WTC11 (cell line): ENCODE data around the gene KCNJ6. TPM values are rescaled to one million over a fixed set of nuclear protein-coding genes. Genes with fewer than 3 reads are reported as not detected.
A peak's percentile ranks its signal among the peaks of the same experiment; 100 is the strongest.
"Not testable (repeated sequence)": the region's sequence is repeated elsewhere in the genome, so short reads cannot be mapped to it uniquely, and the experiment has no call there.

Experiments used
- ATAC-seq: fragments of 200-7000 bp; cut with Tn5 transposase; 2 replicates; pipeline ENCODE4 v1.10.0; 2021; ENCODE audit warnings: mild to moderate bottlenecking, moderate library complexity
- CTCF ChIA-PET: fragments of 300-600 bp; sonication (Branson Sonifier 250); formaldehyde crosslinking; loops from one replicate; lab custom pipeline; 2021; ENCODE audit warnings: antibody characterized with exemption; lab: Charles Lee
- POLR2A ChIA-PET: fragments of 350-600 bp; sonication (Branson Sonifier 250); formaldehyde crosslinking; loops from one replicate; lab custom pipeline; 2021; ENCODE audit warnings: antibody characterized with exemption; lab: Charles Lee
- DNase-seq: peaks from one replicate; pipeline ENCODE4 v3.0.0; 2021; ENCODE audit warnings: low spot score
- H3K27ac Mint-ChIP-seq: 2 replicates; pipeline ENCODE4 v1.8.0; 2021; ENCODE audit warnings: mixed read lengths
- H3K27me3 Mint-ChIP-seq: 2 replicates; pipeline ENCODE4 v1.8.0; 2021; ENCODE audit warnings: low read depth, mild to moderate bottlenecking, moderate library complexity, mixed read lengths
- H3K36me3 Mint-ChIP-seq: 2 replicates; pipeline ENCODE4 v1.8.0; 2021; ENCODE audit warnings: mixed read lengths
- H3K4me1 Mint-ChIP-seq: 2 replicates; pipeline ENCODE4 v1.8.0; 2022; ENCODE audit warnings: mixed read lengths
- H3K4me3 Mint-ChIP-seq: 2 replicates; pipeline ENCODE4 v1.8.0; 2021; ENCODE audit warnings: mild to moderate bottlenecking, moderate library complexity, mixed read lengths
- H3K9me3 Mint-ChIP-seq: 2 replicates; pipeline ENCODE4 v1.8.0; 2021; ENCODE audit warnings: mixed read lengths
- AFF4 ChIP-seq: sonication (generic); formaldehyde crosslinking; IDR thresholded peaks from 2 replicates; pipeline ENCODE4 v1.8.1; 2023; ENCODE audit warnings: mild to moderate bottlenecking, missing genetic modification reagents, borderline replicate concordance
- CREM ChIP-seq: sonication (generic); formaldehyde crosslinking; IDR thresholded peaks from 2 replicates; pipeline ENCODE4 v1.8.1; 2022; ENCODE audit warnings: mild to moderate bottlenecking, missing genetic modification reagents, moderate library complexity
- ERG ChIP-seq: fragments of 250-450 bp; sonication (Bioruptor Pico); IDR thresholded peaks from 2 replicates; pipeline ENCODE4 v1.8.0; 2021; ENCODE audit warnings: mild to moderate bottlenecking
- ETV6 ChIP-seq: sonication (generic); formaldehyde crosslinking; IDR thresholded peaks from 2 replicates; pipeline ENCODE4 v1.8.1; 2022; ENCODE audit warnings: mild to moderate bottlenecking, missing genetic modification reagents
- GABPB1 ChIP-seq: sonication (generic); formaldehyde crosslinking; IDR thresholded peaks from 2 replicates; pipeline ENCODE4 v1.8.1; 2023; ENCODE audit warnings: mild to moderate bottlenecking, missing genetic modification reagents
- GRHL2 ChIP-seq: fragments of 250-450 bp; sonication (Bioruptor Pico); IDR thresholded peaks from 2 replicates; pipeline ENCODE4 v1.8.0; 2022; ENCODE audit warnings: mild to moderate bottlenecking, moderate library complexity; ENCODE audit not compliant: insufficient replicate concordance, severe bottlenecking
- NFE2L1 ChIP-seq: sonication (generic); formaldehyde crosslinking; IDR thresholded peaks from 2 replicates; pipeline ENCODE4 v1.8.1; 2023; ENCODE audit warnings: missing genetic modification reagents
- NFYB ChIP-seq: sonication (generic); formaldehyde crosslinking; conservative IDR thresholded peaks from 2 replicates; pipeline ENCODE4 v1.8.0; 2022; ENCODE audit warnings: low read depth, missing genetic modification reagents
- NR1H2 ChIP-seq: sonication (generic); formaldehyde crosslinking; IDR thresholded peaks from 2 replicates; pipeline ENCODE4 v1.9.0; 2021; ENCODE audit warnings: mild to moderate bottlenecking, moderate library complexity, missing genetic modification reagents
- OVOL2 ChIP-seq: fragments of 250-450 bp; sonication (Bioruptor Pico); IDR thresholded peaks from 2 replicates; pipeline ENCODE4 v1.9.0; 2021; ENCODE audit warnings: mild to moderate bottlenecking, borderline replicate concordance
- PRRX2 ChIP-seq: fragments of 250-450 bp; sonication (Bioruptor Pico); IDR thresholded peaks from 2 replicates; pipeline ENCODE4 v1.8.0; 2021; ENCODE audit warnings: mild to moderate bottlenecking
- RELA ChIP-seq: sonication (generic); formaldehyde crosslinking; IDR thresholded peaks from 2 replicates; pipeline ENCODE4 v1.8.1; 2022; ENCODE audit warnings: missing genetic modification reagents, mild to moderate bottlenecking, borderline replicate concordance
- TP53 ChIP-seq: sonication (generic); formaldehyde crosslinking; IDR thresholded peaks from 2 replicates; pipeline ENCODE4 v1.8.1; 2023; ENCODE audit warnings: mild to moderate bottlenecking, missing genetic modification reagents
- USF1 ChIP-seq: sonication (generic); formaldehyde crosslinking; IDR thresholded peaks from 2 replicates; pipeline ENCODE4 v1.8.0; 2022; ENCODE audit warnings: mild to moderate bottlenecking, missing genetic modification reagents
- ZNF121 ChIP-seq: sonication (generic); formaldehyde crosslinking; IDR thresholded peaks from 2 replicates; pipeline ENCODE4 v1.8.0; 2023; ENCODE audit warnings: missing genetic modification reagents
- ZNF416 ChIP-seq: fragments of 250-450 bp; sonication (Bioruptor Pico); IDR thresholded peaks from 2 replicates; pipeline ENCODE4 v1.9.0; 2021; ENCODE audit warnings: mild to moderate bottlenecking, inconsistent platforms
- ZNF512 ChIP-seq: sonication (generic); formaldehyde crosslinking; IDR thresholded peaks from 2 replicates; pipeline ENCODE4 v1.8.1; 2022; ENCODE audit warnings: missing genetic modification reagents, borderline replicate concordance
- ZNF532 ChIP-seq: fragments of 250-450 bp; sonication (Bioruptor Pico); IDR thresholded peaks from 2 replicates; pipeline ENCODE4 v1.9.0; 2021; ENCODE audit warnings: mild to moderate bottlenecking, borderline replicate concordance
- ZSCAN18 ChIP-seq: fragments of 250-450 bp; sonication (Bioruptor Pico); IDR thresholded peaks from 2 replicates; pipeline ENCODE4 v2.1.2; 2022; ENCODE audit warnings: mild to moderate bottlenecking, moderate library complexity
- total RNA-seq: library from RNA; stranded (reverse); gene quantifications from 3 replicates; pipeline ENCODE4 v1.2.3, GENCODE V29; 2021

Gene KCNJ6
- total RNA-seq, 1 experiment from 2014 or later, result 0.35 TPM

- DNase-seq (no peak), ATAC-seq (no peak)
- Mint-ChIP-seq H3K9me3 (peaks cover 49% of the 10 kb centered on the region), H3K27me3 (no peaks in the 10 kb centered on the region), H3K36me3 (peaks cover 38% of the 10 kb centered on the region), H3K27ac (no peak overlapping the region), H3K4me1 (peaks cover 2% of the 10 kb centered on the region), H3K4me3 (no peak overlapping the region)
- POLR2A ChIA-PET, result interaction anchor here (1.6 kb wide), 1 partner anchor 14 kb away, joined by 4 read pairs; no protein-coding TSS in a partner anchor
- TF ChIP-seq ZSCAN18 (CRISPR knock-in tag), result no peak
- no peak for TF ChIP-seq ERG
- no peak for TF ChIP-seq OVOL2 (CRISPR knock-in tag)
- TF ChIP-seq TP53 (CRISPR knock-in tag), result no peak
- TF ChIP-seq PRRX2, result no peak
- TF ChIP-seq NFE2L1 (CRISPR knock-in tag), result no peak
- TF ChIP-seq CREM (CRISPR knock-in tag), result no peak
- no peak for TF ChIP-seq RELA (CRISPR knock-in tag)
- TF ChIP-seq GABPB1, result no peak
- TF ChIP-seq USF1 (CRISPR knock-in tag), result no peak
- no peak for TF ChIP-seq ETV6 (CRISPR knock-in tag)
- no peak for TF ChIP-seq NFYB
- TF ChIP-seq GRHL2 (CRISPR knock-in tag), result no peak
- no peak for TF ChIP-seq AFF4 (CRISPR knock-in tag)
- no peak for TF ChIP-seq NR1H2 (CRISPR knock-in tag)
- CTCF ChIA-PET, result no interaction called here
Measured at GRCh38 chr21:37578471-37579126, 337.7 kb downstream of the KCNJ6 start.

DNA sequence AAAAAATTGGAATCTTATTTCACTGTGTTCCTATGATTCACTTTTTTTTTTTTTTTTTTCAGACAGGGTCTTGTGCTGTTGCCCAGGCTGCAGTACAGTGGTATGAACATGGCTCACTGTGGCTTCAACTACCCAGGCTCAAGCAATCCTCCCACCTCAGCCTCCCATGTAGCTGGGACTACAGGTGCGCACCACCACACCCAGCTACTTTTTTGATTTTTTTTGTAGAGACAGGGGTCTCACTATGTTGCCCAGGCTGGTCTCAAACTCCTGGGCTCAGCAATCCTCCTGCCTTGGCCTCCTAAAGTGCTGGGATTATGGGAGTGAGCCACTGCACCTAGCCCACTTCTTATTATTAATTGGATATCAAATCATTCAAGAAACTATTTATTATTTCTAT, 339.3 kb downstream of the KCNJ6 start:
- H3K4me1 Mint-ChIP-seq, H3K27ac Mint-ChIP-seq, POLR2A ChIA-PET, CTCF ChIA-PET, DNase-seq, H3K27me3 Mint-ChIP-seq, H3K4me3 Mint-ChIP-seq, ATAC-seq: not testable (repeated sequence)
- TF ChIP-seq ZNF121 (CRISPR knock-in tag), result peak; percentile 69; the same call in 1 of the 2 replicates
- Mint-ChIP-seq H3K36me3 (peaks cover 35% of the 10 kb centered on the region), H3K9me3 (peaks cover 44% of the 10 kb centered on the region)

DNA sequence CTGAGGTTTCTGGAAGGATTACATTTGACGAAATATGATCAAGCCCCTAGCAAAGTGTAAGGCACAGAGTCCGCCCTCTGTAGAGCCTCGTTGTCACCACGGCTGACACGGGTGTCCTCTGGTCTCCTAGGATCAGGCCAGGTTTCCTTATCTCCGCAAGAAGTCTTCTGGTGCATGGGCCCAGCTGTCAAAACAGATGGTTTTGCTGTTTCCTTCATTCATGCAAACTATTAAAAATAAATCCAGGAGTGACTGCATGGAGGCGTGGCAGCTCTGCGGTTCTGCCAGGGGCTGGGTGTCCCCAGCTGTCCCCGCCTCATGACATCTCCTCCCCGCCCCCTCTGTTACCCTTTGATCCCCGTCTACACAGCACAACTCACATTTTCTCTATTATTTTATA, 340.7 kb downstream of the KCNJ6 start:
- ChIA-PET POLR2A (no interaction called here), CTCF (interaction anchor here (1.1 kb wide), 2 partner anchors 8 to 11 kb away, joined by 3 to 6 read pairs; no protein-coding TSS in a partner anchor)
- Mint-ChIP-seq H3K4me3 (no peak overlapping the region), H3K27me3 (no peaks in the 10 kb centered on the region), H3K4me1 (peaks cover 2% of the 10 kb centered on the region; the same call in 1 of the 2 replicates), H3K9me3 (peaks cover 40% of the 10 kb centered on the region), H3K27ac (no peak overlapping the region), H3K36me3 (peaks cover 32% of the 10 kb centered on the region)
- DNase-seq (no peak), ATAC-seq (no peak)
- TF ChIP-seq ZNF532, result no peak
- no peak for TF ChIP-seq GABPB1
- TF ChIP-seq ZNF416 (CRISPR knock-in tag), result no peak
- TF ChIP-seq NR1H2 (CRISPR knock-in tag), result no peak
- TF ChIP-seq ZNF512 (CRISPR knock-in tag), result no peak
